Fibroblast of skin of back (primary cell): Measurements from ENCODE around the gene CYP2J2.
"Not testable (repeated sequence)": the region's sequence is repeated elsewhere in the genome, so short reads cannot be mapped to it uniquely, and the experiment has no call there.

Source experiments
- DNase-seq: peaks from one replicate; pipeline ENCODE4 v3.0.0-alpha.2; 2013

CYP2J2 gene

GRCh38 chr1:59857679-59858354 lies 68.8 kb downstream of the CYP2J2 start:
- DNase-seq = no peak

GRCh38 chr1:59856725-59857338 lies 69.7 kb downstream of the CYP2J2 start:
- DNase-seq = no peak

DNA sequence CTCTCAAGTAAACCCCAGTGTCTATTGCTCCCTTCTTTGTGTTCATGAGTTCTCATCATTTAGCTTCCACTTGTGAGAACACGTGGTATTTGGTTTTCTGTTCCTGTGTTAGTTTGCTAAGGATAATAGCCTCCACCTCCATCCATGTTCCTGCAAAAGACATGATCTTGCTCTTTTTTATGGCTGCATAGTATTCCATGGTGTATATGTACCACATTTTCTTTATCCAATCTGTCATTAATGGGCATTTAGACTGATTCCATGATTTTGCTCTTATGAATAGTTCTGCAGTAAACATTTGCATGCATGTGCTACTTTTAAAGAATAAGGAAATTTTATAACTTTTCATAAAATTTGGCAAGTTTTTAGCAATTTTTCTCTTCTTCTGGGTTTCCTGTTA lies 71.3 kb downstream of the CYP2J2 start:
- not testable (repeated sequence) for DNase-seq

- no peak for DNase-seq
Observed at GRCh38 chr1:59852117-59852516, 74.5 kb downstream of the CYP2J2 start.

GRCh38 chr1:59846895-59847282 lies 79.7 kb downstream of the CYP2J2 start:
- no peak for DNase-seq

DNA sequence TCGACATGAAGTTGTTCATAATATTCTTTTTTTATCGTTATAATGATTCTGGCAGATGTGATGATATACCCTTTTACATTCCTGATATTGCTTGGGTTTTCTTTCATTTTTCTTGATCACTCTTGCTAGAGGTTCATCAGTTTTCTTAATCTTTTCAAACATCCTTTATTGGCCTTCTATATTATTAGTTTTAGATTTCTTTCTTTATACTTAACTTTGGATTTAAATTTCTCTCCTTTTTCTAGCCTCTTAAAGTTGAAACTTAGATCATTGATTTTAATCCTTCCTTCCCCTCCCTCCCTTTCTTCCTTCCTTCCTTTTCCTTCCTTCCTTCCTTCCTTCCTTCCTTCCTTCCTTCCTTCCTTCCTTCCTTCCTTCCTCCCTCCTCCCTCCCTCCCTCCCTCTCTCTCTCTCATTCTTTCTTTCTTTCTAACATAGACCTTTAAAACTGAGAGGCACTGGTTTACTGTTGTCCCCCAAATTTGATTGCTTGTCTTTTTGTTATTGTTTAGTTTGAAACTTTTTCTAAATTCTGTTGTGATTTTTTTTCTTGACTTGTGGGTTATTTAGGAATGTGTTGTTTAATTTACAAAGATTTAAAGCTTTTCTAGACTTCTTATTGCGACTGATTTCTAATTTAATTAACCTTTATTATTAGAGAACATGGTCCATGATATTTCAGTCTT lies 80.2 kb downstream of the CYP2J2 start:
- DNase-seq = no peak

- no peak for DNase-seq
Observed at GRCh38 chr1:59845091-59845490, 81.5 kb downstream of the CYP2J2 start.
